ENCODE results near the gene ALOXE3.

The ALOXE3 gene

GRCh38 chr17:8144401-8145231 lies 26.3 kb upstream of the ALOXE3 start:
- no peaks in the 10 kb centered on the region for H3K9me3 ChIP-seq (ENCODE audit: low read length)
- no peak overlapping the region for H2AFZ ChIP-seq (ENCODE audit: low read length)
- no peak overlapping the region for H3K4me2 ChIP-seq (ENCODE audit: low read length)
- no peak overlapping the region for H3K4me3 ChIP-seq (ENCODE audit: low read depth, low read length, poor library complexity, severe bottlenecking)
- no peaks in the 10 kb centered on the region for H3K27me3 ChIP-seq (ENCODE audit: insufficient read depth, low read length)
- H3K4me1 ChIP-seq (ENCODE audit: insufficient read depth, low read length, severe bottlenecking): no peaks in the 10 kb centered on the region
- no peak for TF ChIP-seq EZH2 (IDR thresholded peaks at IDR 0.05; ENCODE audit: borderline replicate concordance, low read length)
- TF ChIP-seq, protein P1, sequence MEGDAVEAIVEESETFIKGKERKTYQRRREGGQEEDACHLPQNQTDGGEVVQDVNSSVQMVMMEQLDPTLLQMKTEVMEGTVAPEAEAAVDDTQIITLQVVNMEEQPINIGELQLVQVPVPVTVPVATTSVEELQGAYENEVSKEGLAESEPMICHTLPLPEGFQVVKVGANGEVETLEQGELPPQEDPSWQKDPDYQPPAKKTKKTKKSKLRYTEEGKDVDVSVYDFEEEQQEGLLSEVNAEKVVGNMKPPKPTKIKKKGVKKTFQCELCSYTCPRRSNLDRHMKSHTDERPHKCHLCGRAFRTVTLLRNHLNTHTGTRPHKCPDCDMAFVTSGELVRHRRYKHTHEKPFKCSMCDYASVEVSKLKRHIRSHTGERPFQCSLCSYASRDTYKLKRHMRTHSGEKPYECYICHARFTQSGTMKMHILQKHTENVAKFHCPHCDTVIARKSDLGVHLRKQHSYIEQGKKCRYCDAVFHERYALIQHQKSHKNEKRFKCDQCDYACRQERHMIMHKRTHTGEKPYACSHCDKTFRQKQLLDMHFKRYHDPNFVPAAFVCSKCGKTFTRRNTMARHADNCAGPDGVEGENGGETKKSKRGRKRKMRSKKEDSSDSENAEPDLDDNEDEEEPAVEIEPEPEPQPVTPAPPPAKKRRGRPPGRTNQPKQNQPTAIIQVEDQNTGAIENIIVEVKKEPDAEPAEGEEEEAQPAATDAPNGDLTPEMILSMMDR (IDR thresholded peaks at IDR 0.05; ENCODE audit: low read length): no peak
- no peaks in the 10 kb centered on the region for H4K20me1 ChIP-seq (ENCODE audit: insufficient read depth, low read length)
- H3K36me3 ChIP-seq (ENCODE audit: insufficient read depth, low read length): peaks cover 55% of the 10 kb centered on the region
- no peak overlapping the region for H3K9ac ChIP-seq (ENCODE audit: low read length)
- no peaks in the 10 kb centered on the region for H3K9me2 ChIP-seq (ENCODE audit: low read depth, low read length)
- no peaks in the 10 kb centered on the region for H3K79me2 ChIP-seq (ENCODE audit: insufficient read depth, low read length)
- no peak overlapping the region for H3K27ac ChIP-seq (ENCODE audit: low read depth, low read length, poor library complexity, severe bottlenecking)
- H3F3A ChIP-seq (ENCODE audit: insufficient read depth, low read length): no peaks in the 10 kb centered on the region

GRCh38 chr17:8143581-8144400 lies 25.5 kb upstream of the ALOXE3 start:
- Histone ChIP-seq H4K20me1 (ENCODE audit: insufficient read depth, low read length) (no peaks in the 10 kb centered on the region), H3K27ac (ENCODE audit: low read depth, low read length, poor library complexity, severe bottlenecking) (no peak overlapping the region), H3K9me3 (ENCODE audit: low read length) (no peaks in the 10 kb centered on the region), H3K9me2 (ENCODE audit: low read depth, low read length) (no peaks in the 10 kb centered on the region), H3F3A (ENCODE audit: insufficient read depth, low read length) (no peaks in the 10 kb centered on the region), H3K4me1 (ENCODE audit: insufficient read depth, low read length, severe bottlenecking) (no peaks in the 10 kb centered on the region), H3K4me2 (ENCODE audit: low read length) (no peak overlapping the region), H2AFZ (ENCODE audit: low read length) (no peak overlapping the region), H3K4me3 (ENCODE audit: low read depth, low read length, poor library complexity, severe bottlenecking) (no peak overlapping the region), H3K9ac (ENCODE audit: low read length) (no peak overlapping the region), H3K27me3 (ENCODE audit: insufficient read depth, low read length) (no peaks in the 10 kb centered on the region), H3K36me3 (ENCODE audit: insufficient read depth, low read length) (peaks cover 50% of the 10 kb centered on the region), H3K79me2 (ENCODE audit: insufficient read depth, low read length) (no peaks in the 10 kb centered on the region)
- TF ChIP-seq, protein P1 (IDR thresholded peaks at IDR 0.05; ENCODE audit: low read length): no peak
- no peak for TF ChIP-seq EZH2 (IDR thresholded peaks at IDR 0.05; ENCODE audit: borderline replicate concordance, low read length)

- Histone ChIP-seq H3K27me3 (ENCODE audit: insufficient read depth, low read length) (no peaks in the 10 kb centered on the region), H3K9me3 (ENCODE audit: low read length) (no peaks in the 10 kb centered on the region), H2AFZ (ENCODE audit: low read length) (no peak overlapping the region), H4K20me1 (ENCODE audit: insufficient read depth, low read length) (no peaks in the 10 kb centered on the region), H3K9ac (ENCODE audit: low read length) (no peak overlapping the region), H3K9me2 (ENCODE audit: low read depth, low read length) (no peaks in the 10 kb centered on the region), H3F3A (ENCODE audit: insufficient read depth, low read length) (no peaks in the 10 kb centered on the region), H3K4me3 (ENCODE audit: low read depth, low read length, poor library complexity, severe bottlenecking) (no peak overlapping the region), H3K4me1 (ENCODE audit: insufficient read depth, low read length, severe bottlenecking) (peaks cover 4% of the 10 kb centered on the region), H3K27ac (ENCODE audit: low read depth, low read length, poor library complexity, severe bottlenecking) (no peak overlapping the region), H3K36me3 (ENCODE audit: insufficient read depth, low read length) (peaks cover 44% of the 10 kb centered on the region), H3K79me2 (ENCODE audit: insufficient read depth, low read length) (no peaks in the 10 kb centered on the region), H3K4me2 (ENCODE audit: low read length) (no peak overlapping the region)
- TF ChIP-seq, protein P1 (IDR thresholded peaks at IDR 0.05; ENCODE audit: low read length): no peak
- TF ChIP-seq EZH2 (IDR thresholded peaks at IDR 0.05; ENCODE audit: borderline replicate concordance, low read length): no peak
Measured at GRCh38 chr17:8142887-8143580, 24.7 kb upstream of the ALOXE3 start.
